ENCODE measurements around the gene ZFP1. TPM values are rescaled to one million over a fixed set of nuclear protein-coding genes. Genes with fewer than 3 reads are reported as not detected.
"Not testable (repeated sequence)": the region's sequence is repeated elsewhere in the genome, so short reads cannot be mapped to it uniquely, and the experiment has no call there.

Gene ZFP1
- total and polyA plus RNA-seq, 5 donors from 2014 or later = 14.2 to 19.2 (median 16.5) TPM

DNA sequence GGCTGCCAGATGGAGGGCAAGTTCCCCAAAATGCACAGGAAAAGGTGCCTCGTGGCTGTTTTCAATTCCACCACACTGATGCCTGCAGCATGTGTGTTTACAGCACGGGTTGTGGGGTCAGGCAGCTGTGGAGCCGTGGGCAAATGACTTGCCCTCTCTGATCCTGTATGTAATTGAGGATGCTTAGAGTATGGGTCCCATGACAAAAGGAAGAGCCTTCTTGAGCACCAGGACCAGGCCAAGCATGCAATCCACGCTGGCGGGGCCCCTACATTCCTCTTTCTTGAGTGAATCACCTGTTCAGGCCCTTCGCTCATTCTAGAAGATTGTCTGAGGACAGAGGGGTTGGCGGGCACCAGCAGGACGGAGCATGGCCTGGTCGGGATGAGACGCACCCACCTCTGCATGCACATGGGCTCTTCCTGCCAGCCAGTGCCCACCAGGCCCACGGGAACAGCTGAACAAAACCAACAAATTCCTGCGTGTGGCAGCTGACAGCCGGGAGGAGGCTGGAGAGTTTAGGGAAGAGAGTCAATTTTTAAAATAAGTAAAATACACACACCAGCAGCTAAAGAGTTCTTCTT is 60.0 kb downstream of the ZFP1 start:
- H3K36me3 ChIP-seq (ENCODE audit: control insufficient read depth, insufficient read depth, low read length) = no peaks in the 10 kb centered on the region
- no peak overlapping the region for H3K4me3 Mint-ChIP-seq
- H3K9me3 Mint-ChIP-seq = no peaks in the 10 kb centered on the region
- no peaks in the 10 kb centered on the region for H3K4me1 Mint-ChIP-seq
- no peaks in the 10 kb centered on the region for H3K27me3 ChIP-seq (ENCODE audit: control insufficient read depth, insufficient read depth, low read length)
- DNase-seq (no peak), ATAC-seq (ENCODE audit: low read depth in 2 of 2) (no peak)
- H3K4me1 ChIP-seq (ENCODE audit: control insufficient read depth, insufficient read depth, low read length, poor library complexity, severe bottlenecking) = no peaks in the 10 kb centered on the region
- no peaks in the 10 kb centered on the region for H3K27me3 Mint-ChIP-seq
- H3K27ac Mint-ChIP-seq = peak overlapping the region in 1 of 3 donors; percentile 56
- no peak overlapping the region for H3K27ac ChIP-seq (ENCODE audit: insufficient read depth, low read length, poor library complexity, severe bottlenecking)
- no peak overlapping the region for H3K4me3 ChIP-seq (ENCODE audit: low read depth, low read length)
- H3K36me3 Mint-ChIP-seq = no peaks in the 10 kb centered on the region
- no peaks in the 10 kb centered on the region for H3K9me3 ChIP-seq (ENCODE audit: control insufficient read depth in 2 of 2, low read length in 2 of 2)

GRCh38 chr16:75208861-75209505 is 60.7 kb downstream of the ZFP1 start:
- Histone ChIP-seq H3K27me3 (ENCODE audit: control insufficient read depth, insufficient read depth, low read length) (no peaks in the 10 kb centered on the region), H3K27ac (ENCODE audit: insufficient read depth, low read length, poor library complexity, severe bottlenecking) (no peak overlapping the region), H3K4me1 (ENCODE audit: control insufficient read depth, insufficient read depth, low read length, poor library complexity, severe bottlenecking) (no peaks in the 10 kb centered on the region), H3K4me3 (ENCODE audit: low read depth, low read length) (no peak overlapping the region), H3K9me3 (ENCODE audit: control insufficient read depth in 2 of 2, low read length in 2 of 2) (no peaks in the 10 kb centered on the region), H3K36me3 (ENCODE audit: control insufficient read depth, insufficient read depth, low read length) (no peaks in the 10 kb centered on the region)
- H3K27ac Mint-ChIP-seq = no peak overlapping the region
- no peaks in the 10 kb centered on the region for H3K9me3 Mint-ChIP-seq
- H3K27me3 Mint-ChIP-seq = no peaks in the 10 kb centered on the region
- ATAC-seq (ENCODE audit: low read depth in 2 of 2) (no peak), DNase-seq (no peak)
- H3K36me3 Mint-ChIP-seq = no peaks in the 10 kb centered on the region
- no peaks in the 10 kb centered on the region for H3K4me1 Mint-ChIP-seq
- H3K4me3 Mint-ChIP-seq = no peak overlapping the region

- not testable (repeated sequence) for DNase-seq; H3K4me3 ChIP-seq (ENCODE audit: low read depth, low read length); H3K27me3 Mint-ChIP-seq; H3K4me1 Mint-ChIP-seq; H3K27ac Mint-ChIP-seq; H3K36me3 ChIP-seq (ENCODE audit: control insufficient read depth, insufficient read depth, low read length); H3K4me1 ChIP-seq (ENCODE audit: control insufficient read depth, insufficient read depth, low read length, poor library complexity, severe bottlenecking); H3K27me3 ChIP-seq (ENCODE audit: control insufficient read depth, insufficient read depth, low read length); H3K36me3 Mint-ChIP-seq; H3K4me3 Mint-ChIP-seq; H3K27ac ChIP-seq (ENCODE audit: insufficient read depth, low read length, poor library complexity, severe bottlenecking); ATAC-seq (ENCODE audit: low read depth in 2 of 2); H3K9me3 Mint-ChIP-seq; H3K9me3 ChIP-seq (ENCODE audit: control insufficient read depth in 2 of 2, low read length in 2 of 2)
Observed at GRCh38 chr16:75209514-75209913, 61.2 kb downstream of the ZFP1 start.

DNA sequence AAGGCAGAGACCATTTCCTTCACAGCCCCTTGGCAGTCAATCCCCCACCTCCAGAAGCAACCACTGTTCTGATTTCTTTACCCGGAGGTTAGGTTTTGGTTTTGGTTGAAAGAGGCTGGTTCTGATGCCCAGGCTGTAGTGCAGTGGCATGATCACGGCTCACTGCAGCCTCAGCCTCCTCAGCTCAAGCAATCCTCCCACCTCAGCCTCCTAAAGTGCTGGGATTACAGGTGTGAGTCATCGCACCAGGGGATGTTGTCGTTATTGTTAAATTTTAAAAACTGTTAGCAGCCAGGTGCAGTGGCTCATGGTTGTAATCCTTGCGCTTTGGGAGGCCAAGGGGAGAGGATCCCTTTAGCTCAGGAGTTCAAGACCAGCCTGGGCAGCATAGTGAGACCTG is 61.6 kb downstream of the ZFP1 start:
- Histone ChIP-seq H3K4me1 (ENCODE audit: control insufficient read depth, insufficient read depth, low read length, poor library complexity, severe bottlenecking) (no peaks in the 10 kb centered on the region), H3K36me3 (ENCODE audit: control insufficient read depth, insufficient read depth, low read length) (no peaks in the 10 kb centered on the region), H3K9me3 (ENCODE audit: control insufficient read depth in 2 of 2, low read length in 2 of 2) (no peaks in the 10 kb centered on the region), H3K27ac (ENCODE audit: insufficient read depth, low read length, poor library complexity, severe bottlenecking) (no peak overlapping the region), H3K4me3 (ENCODE audit: low read depth, low read length) (no peak overlapping the region), H3K27me3 (ENCODE audit: control insufficient read depth, insufficient read depth, low read length) (no peaks in the 10 kb centered on the region)
- Mint-ChIP-seq H3K27ac (no peak overlapping the region), H3K36me3 (no peaks in the 10 kb centered on the region), H3K4me3 (no peak overlapping the region), H3K27me3 (no peaks in the 10 kb centered on the region), H3K9me3 (no peaks in the 10 kb centered on the region), H3K4me1 (no peaks in the 10 kb centered on the region)
- ATAC-seq (ENCODE audit: low read depth in 2 of 2) (no peak), DNase-seq (no peak)

DNA sequence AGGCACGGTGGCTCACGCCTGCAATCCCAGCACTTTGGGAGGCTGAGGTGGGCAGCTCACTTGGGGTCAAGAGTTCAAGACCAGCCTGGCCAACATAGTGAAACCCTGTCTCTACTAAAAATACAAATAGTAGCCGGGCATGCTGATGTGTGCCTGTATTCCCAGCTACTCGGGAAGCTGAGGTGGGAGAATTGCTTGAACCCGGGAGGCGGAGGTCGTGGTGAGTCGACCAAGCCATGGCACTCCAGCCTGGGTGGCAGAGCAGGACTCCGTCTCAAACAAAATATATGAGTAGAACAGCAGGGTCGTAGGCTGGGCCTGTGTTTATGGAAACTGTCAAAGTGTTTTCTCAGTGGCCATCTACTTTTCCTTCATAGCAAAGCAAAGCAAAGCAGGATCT is 63.0 kb downstream of the ZFP1 start:
- H3K4me3 Mint-ChIP-seq; H3K36me3 ChIP-seq (ENCODE audit: control insufficient read depth, insufficient read depth, low read length); H3K4me1 ChIP-seq (ENCODE audit: control insufficient read depth, insufficient read depth, low read length, poor library complexity, severe bottlenecking); H3K9me3 Mint-ChIP-seq; H3K9me3 ChIP-seq (ENCODE audit: control insufficient read depth in 2 of 2, low read length in 2 of 2); ATAC-seq (ENCODE audit: low read depth in 2 of 2); H3K36me3 Mint-ChIP-seq; H3K27me3 Mint-ChIP-seq; DNase-seq; H3K27ac Mint-ChIP-seq; H3K27ac ChIP-seq (ENCODE audit: insufficient read depth, low read length, poor library complexity, severe bottlenecking); H3K27me3 ChIP-seq (ENCODE audit: control insufficient read depth, insufficient read depth, low read length); H3K4me3 ChIP-seq (ENCODE audit: low read depth, low read length); H3K4me1 Mint-ChIP-seq: not testable (repeated sequence)

GRCh38 chr16:75216127-75216526 is 67.8 kb downstream of the ZFP1 start:
- Histone ChIP-seq H3K36me3 (ENCODE audit: control insufficient read depth, insufficient read depth, low read length) (no peaks in the 10 kb centered on the region), H3K27ac (ENCODE audit: insufficient read depth, low read length, poor library complexity, severe bottlenecking) (no peak overlapping the region), H3K4me3 (ENCODE audit: low read depth, low read length) (no peak overlapping the region), H3K9me3 (ENCODE audit: control insufficient read depth in 2 of 2, low read length in 2 of 2) (no peaks in the 10 kb centered on the region), H3K27me3 (ENCODE audit: control insufficient read depth, insufficient read depth, low read length) (no peaks in the 10 kb centered on the region), H3K4me1 (ENCODE audit: control insufficient read depth, insufficient read depth, low read length, poor library complexity, severe bottlenecking) (no peaks in the 10 kb centered on the region)
- Mint-ChIP-seq H3K4me3 (no peak overlapping the region), H3K4me1 (peaks cover 0 to 14% (median 5%) of the 10 kb centered on the region in 4 donors), H3K27ac (no peak overlapping the region), H3K9me3 (no peaks in the 10 kb centered on the region), H3K27me3 (no peaks in the 10 kb centered on the region), H3K36me3 (no peaks in the 10 kb centered on the region)
- DNase-seq (no peak), ATAC-seq (ENCODE audit: low read depth in 2 of 2) (no peak)

GRCh38 chr16:75216576-75216975 is 68.3 kb downstream of the ZFP1 start:
- peak overlapping the region in 1 of 3 donors; percentile 56 for H3K27ac Mint-ChIP-seq

GRCh38 chr16:75217389-75217851 is 69.1 kb downstream of the ZFP1 start:
- H3K27me3 Mint-ChIP-seq = no peaks in the 10 kb centered on the region
- H3K27ac ChIP-seq (ENCODE audit: insufficient read depth, low read length, poor library complexity, severe bottlenecking) = no peak overlapping the region
- H3K27ac Mint-ChIP-seq = no peak overlapping the region
- no peaks in the 10 kb centered on the region for H3K4me1 ChIP-seq (ENCODE audit: control insufficient read depth, insufficient read depth, low read length, poor library complexity, severe bottlenecking)
- ATAC-seq (ENCODE audit: low read depth in 2 of 2) (no peak), DNase-seq (no peak)
- H3K36me3 Mint-ChIP-seq = no peaks in the 10 kb centered on the region
- no peaks in the 10 kb centered on the region for H3K9me3 ChIP-seq (ENCODE audit: control insufficient read depth in 2 of 2, low read length in 2 of 2)
- H3K36me3 ChIP-seq (ENCODE audit: control insufficient read depth, insufficient read depth, low read length) = no peaks in the 10 kb centered on the region
- H3K9me3 Mint-ChIP-seq = no peaks in the 10 kb centered on the region
- no peaks in the 10 kb centered on the region for H3K27me3 ChIP-seq (ENCODE audit: control insufficient read depth, insufficient read depth, low read length)
- H3K4me3 ChIP-seq (ENCODE audit: low read depth, low read length) = no peak overlapping the region
- H3K4me1 Mint-ChIP-seq = peaks cover 0 to 18% (median 5%) of the 10 kb centered on the region in 4 donors
- no peak overlapping the region for H3K4me3 Mint-ChIP-seq

More at GRCh38 chr16:75216576-75216975, 68.3 kb downstream of the ZFP1 start:
- no peak for ATAC-seq (ENCODE audit: low read depth in 2 of 2)
- Histone ChIP-seq H3K27me3 (ENCODE audit: control insufficient read depth, insufficient read depth, low read length) (no peaks in the 10 kb centered on the region), H3K4me3 (ENCODE audit: low read depth, low read length) (no peak overlapping the region), H3K4me1 (ENCODE audit: control insufficient read depth, insufficient read depth, low read length, poor library complexity, severe bottlenecking) (no peaks in the 10 kb centered on the region), H3K27ac (ENCODE audit: insufficient read depth, low read length, poor library complexity, severe bottlenecking) (no peak overlapping the region), H3K36me3 (ENCODE audit: control insufficient read depth, insufficient read depth, low read length) (no peaks in the 10 kb centered on the region), H3K9me3 (ENCODE audit: control insufficient read depth in 2 of 2, low read length in 2 of 2) (no peaks in the 10 kb centered on the region)
- no peak for DNase-seq
- H3K4me1 Mint-ChIP-seq = peaks cover 0 to 14% (median 5%) of the 10 kb centered on the region in 4 donors
- no peaks in the 10 kb centered on the region for H3K27me3 Mint-ChIP-seq
- H3K9me3 Mint-ChIP-seq = no peaks in the 10 kb centered on the region
- no peaks in the 10 kb centered on the region for H3K36me3 Mint-ChIP-seq
- no peak overlapping the region for H3K4me3 Mint-ChIP-seq
